Colonic mucosa (tissue), 4 donors: Measurements from ENCODE around the gene NALCN. TPM values are rescaled to one million over a fixed set of nuclear protein-coding genes. Genes with fewer than 3 reads are reported as not detected.

Experiments used
- DNase-seq: peaks from one replicate; pipeline ENCODE4 v3.0.0-alpha.2; 2020
- H3K27ac ChIP-seq: fragments of 200-600 bp; one replicate; pipeline ENCODE4 v1.8.0; 2021
- H3K27me3 ChIP-seq: fragments of 200-600 bp; one replicate; pipeline ENCODE4 v1.8.0; 2021
- H3K36me3 ChIP-seq: fragments of 200-600 bp; one replicate; pipeline ENCODE4 v1.8.0; 2021
- H3K4me1 ChIP-seq: fragments of 200-600 bp; one replicate; pipeline ENCODE4 v1.8.0; 2021; ENCODE audit warnings: mild to moderate bottlenecking
- H3K4me3 ChIP-seq: fragments of 200-600 bp; one replicate; pipeline ENCODE4 v1.8.0; 2021
- H3K9ac ChIP-seq, 2 donors: one replicate each; pipeline ENCODE4 v1.7.0; 2013; ENCODE audit warnings: control low read depth in 2 of 2, low read depth in 2 of 2, low read length in 2 of 2
- H3K9me3 ChIP-seq: fragments of 200-600 bp; one replicate; pipeline ENCODE4 v1.8.0; 2021
- intact Hi-C: fragments of 100-400 bp; cut with DNase I; formaldehyde crosslinking; loops from one replicate; pipeline ENCODE4 v1.14.1; 2022
- total RNA-seq, 2 donors: library from RNA; stranded (reverse); fragmentation: NEBNext Ultra II Directional in 1 of 2; extraction: Animal tissue kit (Norgen Biotek cat#: 25700) in 1 of 2; gene quantifications; one replicate each; pipeline ENCODE4 v1.2.1, GENCODE V29; 2021
- TF ChIP-seq, protein P1 (sequence below): fragments of 200-600 bp; IDR thresholded peaks from one replicate; pipeline ENCODE4 v1.8.0; 2022; ENCODE audit warnings: antibody characterized with exemption, mild to moderate bottlenecking
- donor health status: healthy.
- donor health status: DM: no; HTN: no; CAD: no.
- donor health status: DM: no; HTN: no; CAD: no.

NALCN gene
- total RNA-seq, 2 donors from 2014 or later: 0.22 to 0.27 TPM

DNA sequence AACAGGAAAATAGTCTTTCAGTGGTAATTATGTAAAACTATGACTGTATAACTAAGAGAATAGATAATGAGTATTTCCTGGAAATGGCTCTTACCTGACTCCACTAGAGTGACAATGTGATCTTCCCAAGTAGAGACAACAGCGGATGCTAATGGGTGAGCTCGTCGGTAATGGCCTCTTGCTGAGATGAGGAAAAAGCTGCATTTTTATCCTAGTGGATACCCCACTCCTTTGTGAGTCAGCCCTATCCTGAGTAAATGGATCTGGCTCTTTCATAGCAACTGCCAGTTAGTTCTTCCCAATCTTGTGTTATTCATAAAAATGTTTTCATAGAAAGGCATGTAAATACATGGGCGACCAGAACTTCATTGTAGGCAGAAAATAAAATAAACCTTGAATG is 299.5 kb downstream of the NALCN start:
- H3K27me3 ChIP-seq: no peaks in the 10 kb centered on the region
- no peaks in the 10 kb centered on the region for H3K36me3 ChIP-seq
- no peaks in the 10 kb centered on the region for H3K4me1 ChIP-seq
- intact Hi-C loops: loop anchor here (10.0 kb wide), 1 partner anchor 392 kb away; no protein-coding TSS in a partner anchor
- H3K9ac ChIP-seq: no peak overlapping the region
- no peak overlapping the region for H3K4me3 ChIP-seq
- TF ChIP-seq, protein P1, sequence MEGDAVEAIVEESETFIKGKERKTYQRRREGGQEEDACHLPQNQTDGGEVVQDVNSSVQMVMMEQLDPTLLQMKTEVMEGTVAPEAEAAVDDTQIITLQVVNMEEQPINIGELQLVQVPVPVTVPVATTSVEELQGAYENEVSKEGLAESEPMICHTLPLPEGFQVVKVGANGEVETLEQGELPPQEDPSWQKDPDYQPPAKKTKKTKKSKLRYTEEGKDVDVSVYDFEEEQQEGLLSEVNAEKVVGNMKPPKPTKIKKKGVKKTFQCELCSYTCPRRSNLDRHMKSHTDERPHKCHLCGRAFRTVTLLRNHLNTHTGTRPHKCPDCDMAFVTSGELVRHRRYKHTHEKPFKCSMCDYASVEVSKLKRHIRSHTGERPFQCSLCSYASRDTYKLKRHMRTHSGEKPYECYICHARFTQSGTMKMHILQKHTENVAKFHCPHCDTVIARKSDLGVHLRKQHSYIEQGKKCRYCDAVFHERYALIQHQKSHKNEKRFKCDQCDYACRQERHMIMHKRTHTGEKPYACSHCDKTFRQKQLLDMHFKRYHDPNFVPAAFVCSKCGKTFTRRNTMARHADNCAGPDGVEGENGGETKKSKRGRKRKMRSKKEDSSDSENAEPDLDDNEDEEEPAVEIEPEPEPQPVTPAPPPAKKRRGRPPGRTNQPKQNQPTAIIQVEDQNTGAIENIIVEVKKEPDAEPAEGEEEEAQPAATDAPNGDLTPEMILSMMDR: no peak
- no peak for DNase-seq
- H3K9me3 ChIP-seq: no peaks in the 10 kb centered on the region
- no peak overlapping the region for H3K27ac ChIP-seq

DNA sequence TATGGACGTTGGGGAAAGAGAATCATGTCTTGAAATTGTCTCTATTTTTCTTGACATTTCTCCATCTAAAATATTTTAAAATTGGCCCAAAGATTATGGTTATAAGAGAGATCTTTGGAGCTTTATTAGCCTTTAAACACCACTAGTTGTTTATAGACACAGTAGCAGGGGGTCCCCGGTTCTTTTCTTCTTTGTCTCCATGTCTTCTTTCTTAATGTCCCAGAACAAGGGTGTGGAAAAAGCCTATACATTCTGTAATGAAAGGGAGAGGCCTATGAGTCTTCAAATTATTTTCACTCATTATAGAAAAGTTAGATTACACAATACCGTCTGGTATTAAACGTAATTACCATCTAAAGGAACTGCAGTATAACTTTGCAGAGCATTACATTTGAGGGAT is 300.0 kb downstream of the NALCN start:
- Histone ChIP-seq H3K4me1 (no peaks in the 10 kb centered on the region), H3K4me3 (no peak overlapping the region), H3K27ac (no peak overlapping the region), H3K9me3 (no peaks in the 10 kb centered on the region), H3K27me3 (no peaks in the 10 kb centered on the region), H3K36me3 (no peaks in the 10 kb centered on the region), H3K9ac (no peak overlapping the region)
- DNase-seq: no peak
- TF ChIP-seq, protein P1: no peak
- intact Hi-C loops: loop anchor here (10.0 kb wide), 1 partner anchor 392 kb away; no protein-coding TSS in a partner anchor

DNA sequence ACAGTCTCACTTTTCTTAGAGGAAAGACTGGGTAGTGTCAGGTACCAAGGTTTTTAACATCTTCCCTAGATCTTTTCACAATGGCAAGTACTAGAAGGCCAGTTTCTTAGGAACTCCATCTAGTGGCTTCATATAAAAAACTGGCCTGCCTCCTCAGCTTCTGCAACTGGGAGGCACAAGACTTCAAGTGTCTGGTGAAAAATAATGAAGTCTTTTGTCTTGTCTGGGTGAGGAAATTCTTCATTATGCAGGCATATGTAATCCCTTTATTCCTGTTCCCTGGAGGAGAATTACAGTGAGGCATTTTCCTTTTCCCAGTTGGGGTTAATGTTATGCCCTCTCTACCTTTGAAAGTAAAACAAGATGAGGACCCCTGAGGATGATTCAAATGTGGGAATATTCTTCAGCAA is 300.5 kb downstream of the NALCN start:
- no peak for DNase-seq
- no peaks in the 10 kb centered on the region for H3K27me3 ChIP-seq
- H3K27ac ChIP-seq: no peak overlapping the region
- H3K4me3 ChIP-seq: no peak overlapping the region
- no peaks in the 10 kb centered on the region for H3K9me3 ChIP-seq
- TF ChIP-seq, protein P1: no peak
- H3K4me1 ChIP-seq: no peaks in the 10 kb centered on the region
- no peak overlapping the region for H3K9ac ChIP-seq
- no peaks in the 10 kb centered on the region for H3K36me3 ChIP-seq
- intact Hi-C loops: loop anchor here (10.0 kb wide), 1 partner anchor 391 kb away; no protein-coding TSS in a partner anchor

DNA sequence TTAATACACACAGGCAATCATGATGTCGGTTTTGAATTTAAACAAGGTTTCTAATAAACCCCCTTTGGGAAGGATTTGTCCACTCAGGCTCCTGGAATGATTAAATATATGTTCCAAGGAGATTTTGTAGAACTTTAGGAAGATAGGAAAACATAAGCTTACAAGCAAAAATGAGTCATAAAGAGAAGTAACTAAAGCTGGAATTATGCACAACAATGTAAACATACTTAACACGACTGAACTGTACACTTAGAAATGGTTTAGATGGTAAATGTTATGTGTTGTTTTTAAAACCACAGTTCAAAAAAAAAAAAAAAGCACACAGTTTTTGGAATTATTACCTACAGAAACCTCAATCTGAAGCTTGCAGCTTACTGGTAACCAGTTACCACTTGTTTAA is 304.4 kb downstream of the NALCN start:
- intact Hi-C loops: loop anchor here (10.0 kb wide), 1 partner anchor 387 kb away; no protein-coding TSS in a partner anchor

DNA sequence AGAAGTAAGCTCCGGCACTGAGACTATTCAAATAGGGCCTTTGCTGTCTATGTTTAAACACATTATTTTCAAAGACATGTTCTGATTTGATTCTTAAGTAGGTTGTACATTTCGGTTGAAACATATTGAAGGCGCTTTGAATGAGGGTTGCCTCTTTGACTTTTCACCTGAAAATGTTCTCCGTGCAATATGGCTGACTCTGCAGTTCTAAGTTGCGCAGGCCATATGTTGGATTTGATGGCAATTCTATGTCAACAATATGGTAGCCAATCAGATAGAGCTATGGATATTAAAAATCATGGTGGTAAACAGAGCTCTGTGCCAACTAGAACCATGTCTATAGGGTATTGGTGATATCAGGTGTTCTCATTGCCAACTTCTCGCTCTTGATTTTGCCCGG is 307.3 kb downstream of the NALCN start:
- intact Hi-C loops: no loop called here
- H3K9ac ChIP-seq: no peak overlapping the region
- no peaks in the 10 kb centered on the region for H3K4me1 ChIP-seq
- H3K9me3 ChIP-seq: no peaks in the 10 kb centered on the region
- no peak overlapping the region for H3K27ac ChIP-seq
- H3K4me3 ChIP-seq: no peak overlapping the region
- H3K36me3 ChIP-seq: no peaks in the 10 kb centered on the region
- TF ChIP-seq, protein P1: no peak
- H3K27me3 ChIP-seq: no peaks in the 10 kb centered on the region
- no peak for DNase-seq

More for the DNA sequence above, 304.4 kb downstream of the NALCN start:
- DNase-seq: no peak
- H3K4me1 ChIP-seq: no peaks in the 10 kb centered on the region
- H3K9ac ChIP-seq: no peak overlapping the region
- H3K27ac ChIP-seq: no peak overlapping the region
- no peaks in the 10 kb centered on the region for H3K27me3 ChIP-seq
- TF ChIP-seq, protein P1: no peak
- no peaks in the 10 kb centered on the region for H3K9me3 ChIP-seq
- H3K36me3 ChIP-seq: no peaks in the 10 kb centered on the region
- no peak overlapping the region for H3K4me3 ChIP-seq
